ENCODE data around the gene CALHM1.
"Not testable (repeated sequence)": the region's sequence is repeated elsewhere in the genome, so short reads cannot be mapped to it uniquely, and the experiment has no call there.

CALHM1 gene

GRCh38 chr10:103493916-103494877, 35.5 kb upstream of the CALHM1 start:
- peaks cover 68% of the 10 kb centered on the region for H3K27me3 Mint-ChIP-seq (ENCODE audit: low read depth)
- H3K36me3 Mint-ChIP-seq (ENCODE audit: low read depth), result no peaks in the 10 kb centered on the region
- H3K9me3 Mint-ChIP-seq, result no peaks in the 10 kb centered on the region
- H3K4me3 Mint-ChIP-seq, result peak overlapping the region; percentile 60
- no peak overlapping the region for H3K27ac Mint-ChIP-seq
- peak; percentile 36 for DNase-seq (ENCODE audit: low spot score)
- H3K4me1 Mint-ChIP-seq (ENCODE audit: low read depth), result peaks cover 9% of the 10 kb centered on the region

DNA sequence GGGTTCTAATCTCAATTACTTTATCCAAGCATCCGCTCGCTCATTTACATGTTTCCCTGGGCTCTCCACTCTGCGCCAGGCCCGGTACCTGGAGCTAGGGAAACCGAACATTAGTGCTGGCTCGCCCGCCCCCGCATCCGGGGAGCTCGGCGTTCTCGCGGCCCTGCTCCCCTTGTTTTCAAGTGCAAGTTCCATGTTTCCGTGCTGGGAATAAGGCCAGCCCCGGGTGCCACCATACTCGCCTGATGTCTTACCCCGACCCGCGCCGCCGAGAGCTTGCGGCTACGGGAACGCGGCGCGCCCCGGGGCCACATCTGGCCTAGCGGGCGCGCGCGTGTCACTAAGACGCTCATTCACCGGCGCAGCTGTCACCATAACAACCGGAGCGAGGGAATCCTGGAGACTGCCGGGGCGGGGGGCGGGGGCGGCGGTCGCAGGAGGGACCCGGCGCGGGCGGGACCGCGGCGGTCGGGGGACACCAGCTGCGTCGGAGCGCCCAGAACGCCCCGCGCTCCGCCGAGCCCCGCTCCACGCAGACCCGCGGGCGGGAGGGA, 34.7 kb upstream of the CALHM1 start, which contains the start of gene NEURL1:
TSS of gene NEURL1 (plus strand) at position 344 of the 554 bp plus-strand sequence. CDS start 683 bp downstream, outside the sequence.
- H3K4me1 Mint-ChIP-seq (ENCODE audit: low read depth), result peaks cover 9% of the 10 kb centered on the region
- DNase-seq (ENCODE audit: low spot score), result peak; percentile 36
- no peaks in the 10 kb centered on the region for H3K9me3 Mint-ChIP-seq
- peak within 1 kb of the TSS; percentile 85 for H3K4me3 Mint-ChIP-seq
- no peaks in the 10 kb centered on the region for H3K36me3 Mint-ChIP-seq (ENCODE audit: low read depth)
- H3K27me3 Mint-ChIP-seq (ENCODE audit: low read depth), result peaks cover 64% of the 10 kb centered on the region
- H3K27ac Mint-ChIP-seq, result no peak within 1 kb of the TSS

- H3K27ac Mint-ChIP-seq, result no peak overlapping the region
- no peaks in the 10 kb centered on the region for H3K36me3 Mint-ChIP-seq (ENCODE audit: low read depth)
- H3K4me3 Mint-ChIP-seq, result peak overlapping the region; percentile 85
- peaks cover 9% of the 10 kb centered on the region for H3K4me1 Mint-ChIP-seq (ENCODE audit: low read depth)
- no peak for DNase-seq (ENCODE audit: low spot score)
- H3K27me3 Mint-ChIP-seq (ENCODE audit: low read depth), result peaks cover 67% of the 10 kb centered on the region
- H3K9me3 Mint-ChIP-seq, result no peaks in the 10 kb centered on the region
Measured at GRCh38 chr10:103492655-103493261, 34.1 kb upstream of the CALHM1 start.

GRCh38 chr10:103491729-103492364, 33.1 kb upstream of the CALHM1 start:
- peaks cover 9% of the 10 kb centered on the region for H3K4me1 Mint-ChIP-seq (ENCODE audit: low read depth)
- peak overlapping the region; percentile 85 for H3K4me3 Mint-ChIP-seq
- no peaks in the 10 kb centered on the region for H3K9me3 Mint-ChIP-seq
- no peak overlapping the region for H3K27ac Mint-ChIP-seq
- H3K36me3 Mint-ChIP-seq (ENCODE audit: low read depth), result no peaks in the 10 kb centered on the region
- H3K27me3 Mint-ChIP-seq (ENCODE audit: low read depth), result peaks cover 58% of the 10 kb centered on the region
- DNase-seq (ENCODE audit: low spot score), result no peak

DNA sequence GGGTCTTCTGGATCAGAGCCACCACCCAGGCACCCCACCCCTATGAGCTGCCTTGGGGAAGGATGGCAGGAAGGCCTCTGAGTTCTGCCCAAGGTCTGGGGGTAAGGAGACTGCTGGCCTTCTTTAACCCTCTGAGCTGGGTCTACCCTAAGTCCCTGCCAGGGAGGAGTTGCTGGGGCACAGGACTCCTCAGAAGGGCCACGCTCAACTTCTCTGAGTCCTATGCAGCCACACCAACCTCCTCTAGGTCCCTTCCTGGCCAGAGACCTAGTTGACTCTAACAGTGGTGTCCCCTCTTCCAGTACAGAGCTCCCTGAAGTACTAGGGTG, 32.2 kb upstream of the CALHM1 start:
- Mint-ChIP-seq H3K4me3 (no peak overlapping the region), H3K4me1 (ENCODE audit: low read depth) (peaks cover 9% of the 10 kb centered on the region), H3K27me3 (ENCODE audit: low read depth) (peaks cover 51% of the 10 kb centered on the region), H3K36me3 (ENCODE audit: low read depth) (no peaks in the 10 kb centered on the region), H3K9me3 (no peaks in the 10 kb centered on the region), H3K27ac (no peak overlapping the region)
- no peak for DNase-seq (ENCODE audit: low spot score)

GRCh38 chr10:103487410-103487708, 28.7 kb upstream of the CALHM1 start:
- DNase-seq (ENCODE audit: low spot score), result no peak
- H3K9me3 Mint-ChIP-seq, result no peaks in the 10 kb centered on the region
- H3K27ac Mint-ChIP-seq, result no peak overlapping the region
- H3K27me3 Mint-ChIP-seq (ENCODE audit: low read depth), result peaks cover 22% of the 10 kb centered on the region
- no peak overlapping the region for H3K4me3 Mint-ChIP-seq
- no peaks in the 10 kb centered on the region for H3K36me3 Mint-ChIP-seq (ENCODE audit: low read depth)
- no peaks in the 10 kb centered on the region for H3K4me1 Mint-ChIP-seq (ENCODE audit: low read depth)

DNA sequence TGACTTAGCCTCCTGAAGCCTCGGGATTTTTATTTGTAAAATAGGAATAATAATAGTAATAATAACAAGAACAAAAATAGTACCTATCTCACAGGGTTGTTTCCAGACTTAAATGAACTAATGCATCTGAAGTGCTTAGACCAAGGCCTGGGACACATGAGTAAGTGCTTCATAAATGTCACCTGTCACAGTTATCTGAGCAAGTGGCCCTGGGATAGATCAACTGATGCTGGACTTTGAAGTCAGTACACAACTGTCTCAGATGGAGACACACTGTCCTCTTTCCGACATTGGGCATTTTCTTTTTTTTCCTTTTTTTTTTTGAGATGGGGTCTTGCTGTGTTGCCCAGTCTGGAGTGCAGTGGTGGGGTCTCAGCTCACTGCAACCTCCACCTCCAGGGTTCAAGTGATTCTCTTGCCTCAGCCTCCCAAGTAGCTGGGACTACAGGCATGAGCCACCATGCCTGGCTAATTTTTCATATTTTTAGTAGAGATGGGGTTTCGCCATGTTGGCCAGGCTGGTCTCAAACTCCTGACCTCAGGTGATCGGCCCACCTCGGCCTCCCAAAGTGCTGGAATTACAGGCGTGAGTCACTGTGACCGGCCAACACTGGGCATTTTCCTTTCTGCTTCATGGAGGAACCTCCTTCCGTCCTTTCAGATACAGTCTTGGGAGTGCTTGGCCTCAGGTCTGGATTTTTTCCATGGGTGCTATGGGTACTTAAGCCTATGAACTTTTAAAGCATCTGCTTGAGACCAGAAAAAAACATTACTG, 28.1 kb upstream of the CALHM1 start:
- H3K36me3 Mint-ChIP-seq (ENCODE audit: low read depth); DNase-seq (ENCODE audit: low spot score); H3K4me3 Mint-ChIP-seq; H3K9me3 Mint-ChIP-seq; H3K27ac Mint-ChIP-seq; H3K4me1 Mint-ChIP-seq (ENCODE audit: low read depth): not testable (repeated sequence)
- H3K27me3 Mint-ChIP-seq (ENCODE audit: low read depth), result peaks cover 17% of the 10 kb centered on the region

DNA sequence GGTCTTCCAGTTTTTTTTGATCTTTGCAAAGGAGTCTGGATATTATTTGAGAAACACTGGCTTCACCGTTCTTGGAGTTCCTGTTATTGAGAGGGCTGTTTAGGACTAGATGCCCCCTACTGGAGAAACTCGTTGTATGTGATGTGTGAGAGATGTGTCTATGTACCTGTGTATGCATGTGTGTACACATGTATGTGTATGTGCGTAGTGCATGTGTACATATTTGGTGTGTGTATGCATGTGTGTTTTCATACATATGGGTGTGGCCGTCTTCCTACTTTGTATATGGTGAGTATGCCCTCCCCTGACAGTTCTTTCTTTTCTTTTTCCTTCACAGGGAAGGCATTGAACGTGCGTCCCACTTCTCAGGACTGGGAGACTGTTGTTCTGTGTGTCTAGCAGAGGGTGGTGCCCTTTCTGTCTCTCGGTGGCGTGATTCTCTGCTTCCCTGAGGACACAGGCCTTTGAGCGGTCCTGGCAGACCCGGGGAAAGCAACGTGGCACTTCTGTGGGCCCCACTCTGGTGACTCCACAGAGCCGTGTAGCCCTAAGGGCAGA, 23.4 kb upstream of the CALHM1 start:
- no peaks in the 10 kb centered on the region for H3K36me3 Mint-ChIP-seq (ENCODE audit: low read depth)
- H3K27ac Mint-ChIP-seq, result no peak overlapping the region
- H3K4me1 Mint-ChIP-seq (ENCODE audit: low read depth), result peaks cover 8% of the 10 kb centered on the region
- H3K27me3 Mint-ChIP-seq (ENCODE audit: low read depth), result no peaks in the 10 kb centered on the region
- no peak for DNase-seq (ENCODE audit: low spot score)
- H3K4me3 Mint-ChIP-seq, result no peak overlapping the region
- no peaks in the 10 kb centered on the region for H3K9me3 Mint-ChIP-seq

DNA sequence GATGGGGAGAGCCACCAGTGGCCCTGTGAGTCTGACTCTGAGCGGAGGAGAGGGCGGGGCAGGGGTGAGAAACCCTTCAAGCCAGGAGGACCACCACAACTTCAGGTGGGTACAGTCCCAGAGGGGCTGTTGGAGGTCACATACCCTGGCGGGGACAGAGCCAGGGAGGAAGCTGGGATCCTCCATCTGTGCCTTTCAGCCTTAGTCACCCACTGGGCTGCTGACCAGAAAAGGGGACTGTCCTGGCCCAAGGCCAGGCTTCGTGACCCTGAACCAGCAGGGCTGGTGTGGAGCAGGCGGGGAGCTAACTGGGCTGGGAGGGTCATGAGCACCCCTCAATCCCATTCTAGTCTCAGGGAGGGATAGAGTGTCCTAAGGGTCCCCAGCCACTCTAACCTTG, 21.8 kb upstream of the CALHM1 start:
- Mint-ChIP-seq H3K27ac (no peak overlapping the region), H3K9me3 (no peaks in the 10 kb centered on the region), H3K4me1 (ENCODE audit: low read depth) (peaks cover 11% of the 10 kb centered on the region), H3K4me3 (no peak overlapping the region), H3K36me3 (ENCODE audit: low read depth) (no peaks in the 10 kb centered on the region), H3K27me3 (ENCODE audit: low read depth) (no peaks in the 10 kb centered on the region)
- no peak for DNase-seq (ENCODE audit: low spot score)

- Mint-ChIP-seq H3K27me3 (ENCODE audit: low read depth) (no peaks in the 10 kb centered on the region), H3K4me3 (no peak within 1 kb of the TSS), H3K9me3 (no peaks in the 10 kb centered on the region), H3K4me1 (ENCODE audit: low read depth) (peaks cover 14% of the 10 kb centered on the region), H3K36me3 (ENCODE audit: low read depth) (no peaks in the 10 kb centered on the region), H3K27ac (no peak within 1 kb of the TSS)
- DNase-seq (ENCODE audit: low spot score), result no peak
Measured at GRCh38 chr10:103479135-103479534, 20.4 kb upstream of the CALHM1 start, which contains the start of gene CALHM3. Gene CALHM3, minus strand, starts transcription at chr10:103479240. Its CDS starts 208 bp downstream, at chr10:103479032.

DNA sequence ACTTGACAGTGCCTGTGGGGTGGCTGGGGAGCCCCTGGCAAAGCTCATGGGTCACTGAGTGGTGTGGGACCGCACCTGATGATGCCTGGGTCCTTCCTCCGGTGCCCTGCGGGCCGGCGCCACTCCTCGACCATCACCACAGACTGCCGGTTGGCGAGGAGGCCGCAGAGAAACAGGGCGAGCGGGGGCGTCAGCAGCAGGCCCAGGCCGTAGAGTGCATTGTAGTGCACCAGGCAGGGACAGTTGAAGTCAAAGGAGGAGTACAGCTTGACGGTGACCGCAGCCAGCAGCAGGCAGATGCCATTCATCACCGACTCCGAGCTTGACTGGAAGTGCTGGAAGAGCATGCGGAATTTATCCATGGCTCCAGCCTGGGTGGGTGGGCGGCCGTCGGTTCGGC, 20.0 kb upstream of the CALHM1 start:
- Mint-ChIP-seq H3K4me3 (no peak overlapping the region), H3K27ac (no peak overlapping the region), H3K27me3 (ENCODE audit: low read depth) (no peaks in the 10 kb centered on the region), H3K4me1 (ENCODE audit: low read depth) (peaks cover 17% of the 10 kb centered on the region), H3K36me3 (ENCODE audit: low read depth) (peaks cover 2% of the 10 kb centered on the region), H3K9me3 (no peaks in the 10 kb centered on the region)
- no peak for DNase-seq (ENCODE audit: low spot score)

DNA sequence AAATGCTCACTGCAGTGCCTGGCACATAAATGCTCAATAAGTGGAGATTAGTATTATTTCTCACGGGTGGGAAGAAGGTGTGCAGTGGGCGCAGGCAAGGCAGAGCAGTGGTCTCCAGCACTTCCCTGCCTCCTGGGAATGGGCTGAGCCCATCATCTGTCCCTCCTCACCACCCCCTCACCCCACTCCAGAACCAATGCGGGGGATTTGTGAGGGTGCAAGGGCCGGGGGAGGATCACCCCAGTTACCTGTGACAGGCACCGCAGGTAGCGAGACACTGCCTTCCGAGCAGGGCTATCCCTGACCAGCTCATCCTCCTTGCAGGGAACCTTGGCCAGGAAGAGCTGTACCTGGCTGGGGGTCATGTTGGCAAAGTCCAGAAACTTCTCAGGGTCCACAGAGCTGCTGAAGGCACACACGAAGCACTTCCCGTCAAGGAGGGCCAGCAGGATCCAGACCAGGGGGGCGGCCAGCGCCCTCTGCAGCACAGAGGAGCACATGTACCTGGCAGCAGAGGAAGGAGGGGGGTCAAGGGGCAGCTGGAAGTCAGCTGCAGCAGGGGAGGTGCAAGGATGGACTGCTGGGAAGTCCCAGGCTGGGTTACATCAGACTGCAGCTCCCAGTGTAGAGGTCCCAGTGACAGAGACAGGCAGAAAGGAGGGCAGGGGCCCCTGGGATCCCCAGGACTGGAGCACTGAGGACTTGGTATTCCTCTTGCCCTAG, 17.5 kb upstream of the CALHM1 start:
- DNase-seq (ENCODE audit: low spot score), result no peak
- peaks cover 26% of the 10 kb centered on the region for H3K4me1 Mint-ChIP-seq (ENCODE audit: low read depth)
- peaks cover 2% of the 10 kb centered on the region for H3K36me3 Mint-ChIP-seq (ENCODE audit: low read depth)
- H3K27ac Mint-ChIP-seq, result peak overlapping the region; percentile 53
- no peaks in the 10 kb centered on the region for H3K27me3 Mint-ChIP-seq (ENCODE audit: low read depth)
- no peak overlapping the region for H3K4me3 Mint-ChIP-seq
- H3K9me3 Mint-ChIP-seq, result no peaks in the 10 kb centered on the region

GRCh38 chr10:103475437-103475836, 16.7 kb upstream of the CALHM1 start:
- Mint-ChIP-seq H3K27ac (no peak overlapping the region), H3K9me3 (peaks cover 4% of the 10 kb centered on the region), H3K27me3 (ENCODE audit: low read depth) (no peaks in the 10 kb centered on the region), H3K4me3 (no peak overlapping the region), H3K4me1 (ENCODE audit: low read depth) (peaks cover 31% of the 10 kb centered on the region), H3K36me3 (ENCODE audit: low read depth) (peaks cover 7% of the 10 kb centered on the region)
- DNase-seq (ENCODE audit: low spot score), result no peak

Data from T-helper 2 cell treated with Interferon-gamma antibody and Interleukin-4, amounts not matched to agents 5 μg/mL and 100 μg/mL, for 36 hours (primary cell).